A673 (cell line): ENCODE data around the gene VPS4B. TPM values are rescaled to one million over a fixed set of nuclear protein-coding genes. Genes with fewer than 3 reads are reported as not detected.

ENCODE experiments used
- BruUV-seq: library from RNA; stranded (reverse); fragments of 400-500 nt; replicated peaks from 2 replicates; lab custom pipeline; 2021; lab: Mats Ljungman, UMichigan
- CTCF ChIA-PET: fragments of 300-600 bp; sonication (Branson Sonifier 250); formaldehyde crosslinking; loops from one replicate; lab custom pipeline; 2022; ENCODE audit warnings: antibody characterized with exemption; lab: Charles Lee
- POLR2A ChIA-PET: fragments of 300-600 bp; sonication (Branson Sonifier 250); formaldehyde crosslinking; loops from one replicate; lab custom pipeline; 2022; ENCODE audit warnings: antibody characterized with exemption; ENCODE audit not compliant: low non-redundant PET; lab: Charles Lee
- DNase-seq: peaks from one replicate; pipeline ENCODE4 v3.0.0-alpha.2; 2015; ENCODE audit warnings: low spot score
- H3K27ac ChIP-seq: fragments of 200-600 bp; sonication (generic); 2 replicates; pipeline ENCODE4 v1.5.1; 2016; ENCODE audit warnings: mixed run types, low read depth, mild to moderate bottlenecking, mixed read lengths, antibody characterized with exemption, low read length; ENCODE audit not compliant: poor library complexity, severe bottlenecking
- H3K27me3 ChIP-seq: fragments of 200-600 bp; sonication (generic); replicated peaks from 2 replicates; pipeline ENCODE4 v1.6.1; 2017; ENCODE audit warnings: mixed run types, low read depth, mild to moderate bottlenecking, mixed read lengths, antibody characterized with exemption, low read length; ENCODE audit not compliant: insufficient read depth, poor library complexity
- H3K36me3 ChIP-seq: fragments of 200-600 bp; sonication (generic); 2 replicates; pipeline ENCODE4 v1.6.1; 2016; ENCODE audit warnings: mixed run types, mild to moderate bottlenecking, mixed read lengths, antibody characterized with exemption, low read length; ENCODE audit not compliant: insufficient read depth, poor library complexity, severe bottlenecking
- H3K4me1 ChIP-seq: fragments of 200-600 bp; sonication (generic); 2 replicates; pipeline ENCODE4 v1.6.1; 2017; ENCODE audit warnings: mixed run types, mild to moderate bottlenecking, mixed read lengths, antibody characterized with exemption, low read length; ENCODE audit not compliant: insufficient read depth, poor library complexity, severe bottlenecking
- H3K4me3 ChIP-seq: fragments of 200-600 bp; sonication (generic); 2 replicates; pipeline ENCODE4 v1.5.1; 2016; ENCODE audit warnings: low read depth, mixed run types, mild to moderate bottlenecking, mixed read lengths, low read length; ENCODE audit not compliant: poor library complexity, severe bottlenecking
- H3K9me3 ChIP-seq: fragments of 200-600 bp; sonication (generic); 2 replicates; pipeline ENCODE4 v1.6.1; 2016; ENCODE audit warnings: mixed run types, low read depth, mild to moderate bottlenecking, mixed read lengths, antibody characterized with exemption, low read length; ENCODE audit not compliant: poor library complexity, severe bottlenecking
- CTCF ChIP-seq: fragments of 300-800, 200-600 bp; sonication (generic); conservative IDR thresholded peaks from 2 replicates; pipeline ENCODE4 v1.5.1; 2017; ENCODE audit warnings: low read depth, mild to moderate bottlenecking, antibody characterized with exemption, low read length, moderate library complexity, mixed read lengths
- EZH2 ChIP-seq: fragments of 200-600 bp; sonication (generic); IDR thresholded peaks from 2 replicates; pipeline ENCODE4 v1.6.1; 2017; ENCODE audit warnings: borderline replicate concordance, low read depth, mild to moderate bottlenecking, mixed read lengths, antibody characterized with exemption, low read length; ENCODE audit not compliant: poor library complexity, severe bottlenecking
- intact Hi-C: fragments of 100-400 bp; cut with micrococcal nuclease; formaldehyde crosslinking; loops from one replicate; pipeline ENCODE4 v1.10.0; 2022; ENCODE audit not compliant: unreplicated experiment
- total RNA-seq: library from RNA; stranded (reverse); gene quantifications from 2 replicates; pipeline ENCODE4 v1.2.3, GENCODE V29; 2021

The VPS4B gene
- total RNA-seq, 1 experiment from 2014 or later, result 94.8 TPM

GRCh38 chr18:63387861-63388260 is 34.4 kb downstream of the VPS4B start:
- TF ChIP-seq EZH2 (no peak), CTCF (no peak)
- POLR2A ChIA-PET, result no interaction called here

GRCh38 chr18:63382843-63383242 is 39.4 kb downstream of the VPS4B start:
- POLR2A ChIA-PET, result no interaction called here
- Histone ChIP-seq H3K4me3 (no peak overlapping the region), H3K27ac (no peak overlapping the region), H3K36me3 (peaks cover 13% of the 10 kb centered on the region), H3K9me3 (peaks cover 8% of the 10 kb centered on the region), H3K4me1 (peaks cover 27% of the 10 kb centered on the region), H3K27me3 (no peaks in the 10 kb centered on the region)
- no TSS peak for BruUV-seq
- no peak for TF ChIP-seq CTCF
- no peak for TF ChIP-seq EZH2
- intact Hi-C loops, result no loop called here
- no peak for DNase-seq
- CTCF ChIA-PET, result no interaction called here

More at GRCh38 chr18:63387861-63388260, 34.4 kb downstream of the VPS4B start:
- DNase-seq, result no peak
- Histone ChIP-seq H3K4me3 (no peak overlapping the region), H3K27me3 (no peaks in the 10 kb centered on the region), H3K9me3 (peaks cover 5% of the 10 kb centered on the region), H3K4me1 (peaks cover 7% of the 10 kb centered on the region), H3K36me3 (peaks cover 40% of the 10 kb centered on the region), H3K27ac (peak overlapping the region; percentile 26)
- CTCF ChIA-PET, result no interaction called here
- no TSS peak for BruUV-seq
- intact Hi-C loops, result no loop called here

GRCh38 chr18:63379639-63379962 is 42.7 kb downstream of the VPS4B start:
- POLR2A ChIA-PET, result no interaction called here
- peak; percentile 48 for DNase-seq
- H3K9me3 ChIP-seq, result peaks cover 22% of the 10 kb centered on the region
- no peaks in the 10 kb centered on the region for H3K27me3 ChIP-seq
- BruUV-seq, result no TSS peak
- peaks cover 13% of the 10 kb centered on the region for H3K36me3 ChIP-seq
- peak overlapping the region; percentile 95 for H3K27ac ChIP-seq
- TF ChIP-seq CTCF, result no peak
- no peak for TF ChIP-seq EZH2
- intact Hi-C loops, result loop anchor here (5.0 kb wide), 3 partner anchors 198 to 898 kb away; no protein-coding TSS in a partner anchor
- peaks cover 31% of the 10 kb centered on the region for H3K4me1 ChIP-seq
- H3K4me3 ChIP-seq, result no peak overlapping the region
- CTCF ChIA-PET, result no interaction called here
